Measurements from ENCODE around the gene SPEF1. TPM values are rescaled to one million over a fixed set of nuclear protein-coding genes. Genes with fewer than 3 reads are reported as not detected.

Gene SPEF1
- total and polyA plus RNA-seq, 2 of the 13 experiments (the other 11 are each of a cell fraction or from before 2014, with no cell fraction given), result 0.11 to 0.27 TPM

- TF ChIP-seq HMGXB4 (CRISPR knock-in tag; IDR thresholded peaks at IDR 0.05; ENCODE audit: borderline replicate concordance in 1 of 2, low read depth in 1 of 2), result 0 out of 4 replicates have a peak, but pooled peaks of 1 of the 2 experiments have one; percentile 25
- no peak for TF ChIP-seq NFAT5 (CRISPR knock-in tag; IDR thresholded peaks at IDR 0.05)
- no peak for TF ChIP-seq POLR2AphosphoS5 (IDR thresholded peaks at IDR 0.05; ENCODE audit: low read depth, low read length)
- no peak for TF ChIP-seq MBD4 (IDR thresholded peaks at IDR 0.05; ENCODE audit: borderline replicate concordance, low read length)
- TF ChIP-seq ZFP90 (CRISPR knock-in tag; IDR thresholded peaks at IDR 0.05; ENCODE audit: borderline replicate concordance), result no peak
- no peak for TF ChIP-seq BRCA1 (CRISPR knock-in tag; IDR thresholded peaks at IDR 0.05)
- no peak for TF ChIP-seq MED8 (CRISPR knock-in tag; IDR thresholded peaks at IDR 0.05; ENCODE audit: insufficient replicate concordance)
- no peak for TF ChIP-seq PRDM4 (CRISPR knock-in tag; IDR thresholded peaks at IDR 0.05; ENCODE audit: borderline replicate concordance)
- TF ChIP-seq HOXA9 (CRISPR knock-in tag; IDR thresholded peaks at IDR 0.05; ENCODE audit: borderline replicate concordance), result no peak
- peak; percentile 38; the same call in 1 of the 2 replicates for TF ChIP-seq KDM5B (CRISPR knock-in tag; IDR thresholded peaks at IDR 0.05; ENCODE audit: borderline replicate concordance)
- TF ChIP-seq PHF21A (CRISPR knock-in tag; IDR thresholded peaks at IDR 0.05), result no peak; the same call in 1 of the 2 replicates
- no peak for TF ChIP-seq MIER3 (CRISPR knock-in tag; IDR thresholded peaks at IDR 0.05; ENCODE audit: borderline replicate concordance)
- TF ChIP-seq HNF4A (CRISPR knock-in tag; IDR thresholded peaks at IDR 0.05), result no peak
- no peak; the same call in 1 of the 2 replicates for TF ChIP-seq PPARG (CRISPR knock-in tag; conservative IDR thresholded peaks at IDR 0.05)
- TF ChIP-seq ONECUT2 (CRISPR knock-in tag; IDR thresholded peaks at IDR 0.05), result no peak
- no peak for TF ChIP-seq ZBTB46 (CRISPR knock-in tag; IDR thresholded peaks at IDR 0.05; ENCODE audit: borderline replicate concordance)
Measured at GRCh38 chr20:3777716-3778629, 3.3 kb downstream of the SPEF1 start (continued).
